HEK293 (cell line): ENCODE results near the gene ETV1.

ENCODE experiments used
- CTCF ChIA-PET: fragments of 350-600 bp; formaldehyde crosslinking; extraction: SDS; loops from one replicate; lab custom pipeline; 2021; ENCODE audit warnings: antibody characterized with exemption; lab: Yijun Ruan, JAX
- POLR2A ChIA-PET: fragments of 300-600 bp; formaldehyde crosslinking; extraction: SDS; loops from one replicate; lab custom pipeline; 2020; ENCODE audit warnings: antibody characterized with exemption, inconsistent platforms; lab: Yijun Ruan, JAX
- H3K27ac ChIP-seq: fragments of 200-500 bp; sonication (Bioruptor generic); 2 replicates; pipeline ENCODE4 v1.5.1; 2014; ENCODE audit warnings: low read depth, low read length, control low read depth, inconsistent platforms; ENCODE audit errors: extremely low read depth
- H3K36me3 ChIP-seq, 2 experiments: fragments of 200-500 bp in 1 of 2; sonication (Bioruptor generic) in 1 of 2; 1 replicate in 1 of 2; 2 replicates in 1 of 2; pipeline ENCODE4 v1.5.1; 2014 to 2017; ENCODE audit warnings: inconsistent platforms in 2 of 2, low read length in 2 of 2; ENCODE audit not compliant: control insufficient read depth in 2 of 2, insufficient read depth in 1 of 2
- H3K4me1 ChIP-seq: fragments of 200-500 bp; sonication (Bioruptor generic); 2 replicates; pipeline ENCODE4 v1.5.1; 2014; ENCODE audit warnings: mild to moderate bottlenecking, low read length, inconsistent platforms; ENCODE audit not compliant: control insufficient read depth, insufficient read depth
- H3K4me3 ChIP-seq: 2 replicates; pipeline ENCODE4 v1.5.1; 2011; ENCODE audit warnings: low read depth, mild to moderate bottlenecking, control low read depth, low read length, moderate library complexity
- H3K9me3 ChIP-seq: fragments of 200-500 bp; sonication (Bioruptor generic); 2 replicates; pipeline ENCODE4 v1.5.1; 2014; ENCODE audit warnings: low read depth, low read length, inconsistent platforms; ENCODE audit not compliant: control insufficient read depth, insufficient read depth
- KLF1 ChIP-seq: fragments of 450-650 bp; formaldehyde crosslinking; IDR thresholded peaks from 2 replicates; pipeline ENCODE4 v1.5.1; 2016; ENCODE audit warnings: missing biosample characterization, missing genetic modification characterization
- MZF1 ChIP-seq: fragments of 450-650 bp; formaldehyde crosslinking; IDR thresholded peaks from 2 replicates; pipeline ENCODE4 v1.5.1; 2017; ENCODE audit warnings: missing biosample characterization, missing genetic modification characterization, borderline replicate concordance
- PRDM6 ChIP-seq: fragments of 450-650 bp; formaldehyde crosslinking; IDR thresholded peaks from 2 replicates; pipeline ENCODE4 v1.5.1; 2017; ENCODE audit warnings: missing biosample characterization, missing genetic modification characterization
- SP7 ChIP-seq: fragments of 450-650 bp; formaldehyde crosslinking; IDR thresholded peaks from 2 replicates; pipeline ENCODE4 v1.5.1; 2016; ENCODE audit warnings: missing biosample characterization, missing genetic modification characterization
- ZBTB11 ChIP-seq: fragments of 450-650 bp; formaldehyde crosslinking; conservative IDR thresholded peaks from 2 replicates; pipeline ENCODE4 v1.5.1; 2016; ENCODE audit warnings: low read depth, missing biosample characterization, missing genetic modification characterization
- ZBTB26 ChIP-seq: fragments of 450-650 bp; formaldehyde crosslinking; optimal IDR thresholded peaks from 2 replicates; pipeline ENCODE3; 2016; ENCODE audit warnings: missing biosample characterization, mild to moderate bottlenecking, missing genetic modification characterization
- ZBTB6 ChIP-seq: fragments of 450-650 bp; formaldehyde crosslinking; IDR thresholded peaks from 2 replicates; pipeline ENCODE4 v1.5.1; 2017; ENCODE audit warnings: missing biosample characterization, missing genetic modification characterization
- ZNF561 ChIP-seq: fragments of 450-650 bp; IDR thresholded peaks from 2 replicates; pipeline ENCODE4 v1.5.1; 2018; ENCODE audit warnings: missing biosample characterization, missing genetic modification characterization, borderline replicate concordance
- ZNF600 ChIP-seq: fragments of 450-650 bp; formaldehyde crosslinking; IDR thresholded peaks from 2 replicates; pipeline ENCODE4 v1.5.1; 2016; ENCODE audit warnings: missing biosample characterization, missing genetic modification characterization
- ZNF692 ChIP-seq: fragments of 450-650 bp; formaldehyde crosslinking; IDR thresholded peaks from 2 replicates; pipeline ENCODE4 v1.5.1; 2016; ENCODE audit warnings: missing biosample characterization, missing genetic modification characterization
- ZNF777 ChIP-seq: fragments of 450-650 bp; formaldehyde crosslinking; IDR thresholded peaks from 2 replicates; pipeline ENCODE4 v1.5.1; 2017; ENCODE audit warnings: missing biosample characterization, missing genetic modification characterization, borderline replicate concordance
- ZNF843 ChIP-seq: fragments of 450-650 bp; formaldehyde crosslinking; IDR thresholded peaks from 2 replicates; pipeline ENCODE4 v1.5.1; 2016; ENCODE audit warnings: missing biosample characterization, missing genetic modification characterization

ETV1 gene

GRCh38 chr7:13980474-13980873, 9.0 kb downstream of the ETV1 start (continued):
- TF ChIP-seq ZBTB11 (tag by site-specific recombination), result no peak
- TF ChIP-seq ZNF843 (tag by site-specific recombination), result peak; percentile 40; the same call in 1 of the 2 replicates
- TF ChIP-seq KLF1 (tag by site-specific recombination), result no peak
- no peak for TF ChIP-seq ZNF692 (tag by site-specific recombination)
- TF ChIP-seq MZF1 (tag by site-specific recombination), result peak; percentile 76; the same call in 1 of the 2 replicates
- TF ChIP-seq ZBTB6, result peak; percentile 67
- no peak for TF ChIP-seq ZNF561 (tag by site-specific recombination)
- TF ChIP-seq SP7 (tag by site-specific recombination), result peak; percentile 41; the same call in 1 of the 2 replicates

- Histone ChIP-seq H3K4me3 (no peak overlapping the region), H3K4me1 (peaks cover 15% of the 10 kb centered on the region)
- POLR2A ChIA-PET, result interaction anchor here (3.1 kb wide), 1 partner anchor 9 kb away, joined by 14 read pairs; the partner anchor contains the start of gene ETV1
These were observed 9.6 kb downstream of the ETV1 start for GRCh38 chr7:13979671-13980435.

More at GRCh38 chr7:13979671-13980435, 9.6 kb downstream of the ETV1 start:
- H3K9me3 ChIP-seq, result no peaks in the 10 kb centered on the region
- peaks cover 0 to 2% of the 10 kb centered on the region in 2 experiments; a peak in 1 of 3 replicates for H3K36me3 ChIP-seq
- CTCF ChIA-PET, result interaction anchor here (0.6 to 1.0 kb wide), 3 partner anchors 12 to 712 kb away, joined by 3 to 5 read pairs (median 3); no protein-coding TSS in a partner anchor
- TF ChIP-seq ZNF600 (tag by site-specific recombination), result peak; percentile 35; the same call in 1 of the 2 replicates
- no peak for TF ChIP-seq PRDM6
- TF ChIP-seq ZNF777 (tag by site-specific recombination), result no peak
- no peak for TF ChIP-seq ZBTB26 (tag by site-specific recombination)
- H3K27ac ChIP-seq, result no peak overlapping the region
